Measurements from ENCODE around the gene PRR5.

PRR5 gene

GRCh38 chr22:44730490-44731356 lies 28.7 kb downstream of the PRR5 start:
- peaks cover 9% of the 10 kb centered on the region for H3K36me3 Mint-ChIP-seq (ENCODE audit: low read depth)
- peak overlapping the region; percentile 38 to 63 (median 41) for H3K27ac Mint-ChIP-seq
- no peaks in the 10 kb centered on the region for H3K9me3 Mint-ChIP-seq
- H3K4me3 Mint-ChIP-seq = no peak overlapping the region
- peaks cover under 1% of the 10 kb centered on the region for H3K27me3 Mint-ChIP-seq (ENCODE audit: low read depth)
- H3K4me1 Mint-ChIP-seq = peaks cover 20% of the 10 kb centered on the region
- TF ChIP-seq CTCF (IDR thresholded peaks at IDR 0.05; ENCODE audit: unreplicated experiment in 3 of 3) = no peak

GRCh38 chr22:44731357-44731970 lies 29.5 kb downstream of the PRR5 start:
- peaks cover 5% of the 10 kb centered on the region for H3K27me3 Mint-ChIP-seq (ENCODE audit: low read depth)
- no peak overlapping the region for H3K4me3 Mint-ChIP-seq
- no peak for TF ChIP-seq CTCF (IDR thresholded peaks at IDR 0.05; ENCODE audit: unreplicated experiment in 3 of 3)
- H3K27ac Mint-ChIP-seq = no peak overlapping the region
- peaks cover 9% of the 10 kb centered on the region for H3K36me3 Mint-ChIP-seq (ENCODE audit: low read depth)
- peaks cover 23% of the 10 kb centered on the region for H3K4me1 Mint-ChIP-seq
- H3K9me3 Mint-ChIP-seq = no peaks in the 10 kb centered on the region

GRCh38 chr22:44732017-44732561 lies 30.1 kb downstream of the PRR5 start:
- H3K27me3 Mint-ChIP-seq (ENCODE audit: low read depth) = peaks cover 5% of the 10 kb centered on the region
- TF ChIP-seq CTCF (IDR thresholded peaks at IDR 0.05; ENCODE audit: unreplicated experiment in 3 of 3) = no peak
- H3K36me3 Mint-ChIP-seq (ENCODE audit: low read depth) = peaks cover 9% of the 10 kb centered on the region
- no peaks in the 10 kb centered on the region for H3K9me3 Mint-ChIP-seq
- H3K4me3 Mint-ChIP-seq = no peak overlapping the region
- H3K27ac Mint-ChIP-seq = no peak overlapping the region
- H3K4me1 Mint-ChIP-seq = peaks cover 23% of the 10 kb centered on the region

- H3K27ac Mint-ChIP-seq = no peak overlapping the region
- H3K4me1 Mint-ChIP-seq = peaks cover 23% of the 10 kb centered on the region
- H3K36me3 Mint-ChIP-seq (ENCODE audit: low read depth) = peaks cover 9% of the 10 kb centered on the region
- TF ChIP-seq CTCF (IDR thresholded peaks at IDR 0.05; ENCODE audit: unreplicated experiment in 3 of 3) = no peak
- no peak overlapping the region for H3K4me3 Mint-ChIP-seq
- no peaks in the 10 kb centered on the region for H3K9me3 Mint-ChIP-seq
- peaks cover 5% of the 10 kb centered on the region for H3K27me3 Mint-ChIP-seq (ENCODE audit: low read depth)
These were observed 30.7 kb downstream of the PRR5 start for GRCh38 chr22:44732661-44733060.

- Mint-ChIP-seq H3K27ac (no peak overlapping the region), H3K27me3 (ENCODE audit: low read depth) (peaks cover 5% of the 10 kb centered on the region)
These were observed 31.6 kb downstream of the PRR5 start for GRCh38 chr22:44733426-44734106.

More at GRCh38 chr22:44733426-44734106, 31.6 kb downstream of the PRR5 start:
- Mint-ChIP-seq H3K4me1 (peaks cover 23% of the 10 kb centered on the region), H3K36me3 (ENCODE audit: low read depth) (peaks cover 9% of the 10 kb centered on the region), H3K9me3 (no peaks in the 10 kb centered on the region), H3K4me3 (no peak overlapping the region)
- no peak for TF ChIP-seq CTCF (IDR thresholded peaks at IDR 0.05; ENCODE audit: unreplicated experiment in 3 of 3)
